H1 (cell line): ENCODE results near the gene ELAVL1. TPM values are rescaled to one million over a fixed set of nuclear protein-coding genes. Genes with fewer than 3 reads are reported as not detected.

Experiments used
- ASH2L ChIP-seq: fragments of 200-600, 300-600 bp; sonication (generic); IDR thresholded peaks from one replicate; pipeline ENCODE4 v1.7.1; 2017; ENCODE audit warnings: low read length
- BCL11A ChIP-seq, 2 experiments: IDR thresholded peaks; one replicate each; pipeline ENCODE4 v1.6.1; 2011; ENCODE audit warnings: low read depth in 2 of 2, low read length in 2 of 2, mild to moderate bottlenecking in 2 of 2
- CREB1 ChIP-seq: IDR thresholded peaks from 2 replicates; pipeline ENCODE4 v1.6.1; 2012; ENCODE audit warnings: inconsistent platforms
- CTCF ChIP-seq, 3 experiments: IDR thresholded peaks; 1 replicate in 2 of 3; 2 replicates in 1 of 3; pipeline versions ENCODE4 v1.5.1 to v1.6.1; 2011; ENCODE audit warnings: low read length in 3 of 3, mild to moderate bottlenecking in 3 of 3, inconsistent platforms in 2 of 3, low read depth in 1 of 3, moderate library complexity in 1 of 3; ENCODE audit not compliant: insufficient read depth in 1 of 3; ENCODE audit errors: control extremely low read depth in 1 of 3
- NANOG ChIP-seq: IDR thresholded peaks from 2 replicates; pipeline ENCODE4 v1.6.1; 2011; ENCODE audit warnings: low read length, low read depth, mild to moderate bottlenecking, inconsistent platforms; ENCODE audit not compliant: insufficient read depth, poor library complexity, severe bottlenecking
- POLR2AphosphoS5 ChIP-seq: IDR thresholded peaks from 2 replicates; pipeline ENCODE4 v1.6.1; 2011; ENCODE audit warnings: low read depth, low read length
- SP1 ChIP-seq: IDR thresholded peaks from 2 replicates; pipeline ENCODE4 v1.6.1; 2011; ENCODE audit warnings: low read depth, low read length
- USF2 ChIP-seq: IDR thresholded peaks from 2 replicates; pipeline ENCODE4 v1.6.1; 2011; ENCODE audit warnings: low read length, improper control_type of control experiment
- polyA plus RNA-seq, 7 experiments: library from polyadenylated mRNA; depleted of rRNA in 3 of 7; stranded (reverse) in 5 of 7; unstranded in 2 of 7; fragments of >200 nt in 5 of 7; fragments of 200-250 nt in 2 of 7; gene quantifications; 1 replicate in 5 of 7; 2 replicates in 1 of 7; 4 replicates in 1 of 7; pipeline versions ENCODE4 v1.2.1 to v1.2.3, GENCODE V29; 2011 to 2013; ENCODE audit warnings: missing spikeins in 2 of 7, mixed read lengths in 2 of 7
- total RNA-seq: library from RNA; stranded (reverse); fragmentation: NEBNext Ultra II Directional; extraction: Animal tissue kit (Norgen Biotek cat#: 25700); gene quantifications from 2 replicates; pipeline ENCODE4 v1.2.1, GENCODE V29; 2021

ELAVL1 gene
- total and polyA plus RNA-seq, 2 of the 8 experiments (the other 6 are each of a cell fraction or from before 2014, with no cell fraction given): 56.7 to 163 TPM

DNA sequence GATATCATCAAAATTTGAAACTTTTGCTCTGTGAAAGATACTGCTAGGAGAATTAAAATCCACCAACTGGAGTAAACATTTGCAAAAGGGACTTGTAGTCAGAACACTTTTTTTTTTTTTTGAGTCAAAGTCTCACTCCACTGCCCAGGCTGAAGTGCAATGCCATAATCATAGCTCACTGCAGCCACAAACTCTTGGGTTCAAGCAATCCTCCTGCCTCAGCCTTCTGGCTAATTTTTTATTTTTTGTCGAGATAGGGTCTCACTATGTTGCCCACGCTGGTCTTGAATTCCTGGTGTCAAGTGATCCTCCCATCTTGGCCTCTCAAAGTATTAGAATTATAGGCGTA lies 9.7 kb downstream of the ELAVL1 start (continued):
- TF ChIP-seq POLR2AphosphoS5 (no peak), CTCF (IDR thresholded peaks at IDR 0.05; ENCODE audit: control extremely low read depth in 1 of 3, insufficient read depth in 1 of 3, low read depth in 1 of 3, low read length in 3 of 3) (no peak), USF2 (no peak), ASH2L (no peak), BCL11A (IDR thresholded peaks at IDR 0.05; ENCODE audit: low read depth in 2 of 2, low read length in 2 of 2) (no peak), CREB1 (no peak), NANOG (no peak), SP1 (no peak)
